Neutrophil (primary cell): Measurements from ENCODE around the gene CSRP3.

ENCODE experiments used
- H3K27ac ChIP-seq: fragments of 200-600 bp; sonication (generic); 2 replicates; pipeline ENCODE4 v1.5.1; 2016; ENCODE audit warnings: mild to moderate bottlenecking, moderate library complexity
- H3K27me3 ChIP-seq: fragments of 200-600 bp; sonication (generic); 2 replicates; pipeline ENCODE4 v1.6.0; 2016; ENCODE audit warnings: mild to moderate bottlenecking
- H3K36me3 ChIP-seq: fragments of 200-600 bp; sonication (generic); 2 replicates; pipeline ENCODE4 v1.5.1; 2017
- H3K4me1 ChIP-seq, 2 experiments: fragments of 200-600 bp in 1 of 2; sonication (generic) in 1 of 2; 1 replicate in 1 of 2; 2 replicates in 1 of 2; pipeline versions ENCODE4 v1.5.1 to v1.6.1; 2013 to 2016; ENCODE audit warnings: low read depth in 1 of 2, low read length in 1 of 2, mild to moderate bottlenecking in 1 of 2, moderate library complexity in 1 of 2; ENCODE audit not compliant: control insufficient read depth in 1 of 2, insufficient read depth in 1 of 2
- H3K4me3 ChIP-seq, 2 experiments: fragments of 200-600 bp in 1 of 2; sonication (generic) in 1 of 2; 1 replicate in 1 of 2; 2 replicates in 1 of 2; pipeline ENCODE4 v1.5.1; 2013 to 2016; ENCODE audit warnings: low read depth in 1 of 2, low read length in 1 of 2, mild to moderate bottlenecking in 1 of 2, moderate library complexity in 1 of 2
- H3K9me3 ChIP-seq: fragments of 200-600 bp; sonication (generic); 2 replicates; pipeline ENCODE4 v1.5.1; 2016
- TF ChIP-seq, protein P1 (sequence below): fragments of 200-600 bp; sonication (generic); IDR thresholded peaks from 2 replicates; pipeline ENCODE4 v1.5.1; 2016; ENCODE audit warnings: antibody characterized with exemption

CSRP3 gene

DNA sequence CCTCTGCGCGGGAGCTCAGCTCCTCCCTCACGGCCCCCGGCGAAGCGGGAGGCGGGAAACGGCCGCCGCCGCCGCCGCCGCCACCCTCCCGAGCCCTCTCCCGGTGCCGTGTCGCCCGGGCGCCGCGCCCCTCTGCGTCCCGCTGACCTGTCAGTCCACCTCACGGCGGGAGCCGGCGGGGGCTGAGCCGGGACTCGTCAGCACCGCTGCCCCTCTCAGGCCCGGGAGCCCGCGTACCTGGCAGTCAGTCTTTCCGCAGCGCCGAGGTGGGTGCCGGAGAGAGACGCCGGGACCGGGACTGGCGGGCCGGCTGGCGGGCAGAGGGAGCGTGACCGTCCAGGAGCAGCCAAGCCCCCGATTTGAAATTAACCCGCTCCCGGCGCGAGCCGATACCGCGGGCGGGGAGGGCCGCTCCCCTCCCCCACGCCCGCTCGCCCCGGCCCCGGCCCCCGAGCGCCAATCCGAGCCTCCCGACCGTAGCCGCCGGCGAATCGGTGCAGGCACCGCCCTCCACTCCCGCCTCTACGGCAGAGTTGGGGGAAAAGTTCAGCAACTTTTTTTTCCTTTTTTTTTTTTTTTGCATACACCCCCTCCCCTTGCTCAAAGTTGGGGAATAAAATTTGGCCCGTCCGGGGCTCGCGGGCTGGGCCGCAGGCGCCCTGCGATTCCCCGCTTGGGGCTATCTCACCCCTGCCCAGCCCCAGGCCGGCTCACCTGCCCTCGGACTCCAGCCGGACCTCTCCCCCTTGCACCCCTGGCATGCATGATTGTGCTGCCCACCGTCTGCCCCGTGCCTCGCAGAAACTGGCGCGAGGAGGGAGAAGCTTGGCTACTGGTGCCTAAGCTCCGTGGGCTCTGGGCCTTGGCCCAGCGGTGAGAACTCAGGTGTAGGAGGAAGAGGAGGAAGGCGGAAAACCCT lies 39.7 kb upstream of the CSRP3 start:
- no peak overlapping the region for H3K27ac ChIP-seq
- H3K9me3 ChIP-seq, result no peaks in the 10 kb centered on the region
- H3K4me1 ChIP-seq, result peaks cover 40 to 41% of the 10 kb centered on the region in 2 experiments
- peaks cover 15% of the 10 kb centered on the region for H3K36me3 ChIP-seq
- TF ChIP-seq, protein P1, sequence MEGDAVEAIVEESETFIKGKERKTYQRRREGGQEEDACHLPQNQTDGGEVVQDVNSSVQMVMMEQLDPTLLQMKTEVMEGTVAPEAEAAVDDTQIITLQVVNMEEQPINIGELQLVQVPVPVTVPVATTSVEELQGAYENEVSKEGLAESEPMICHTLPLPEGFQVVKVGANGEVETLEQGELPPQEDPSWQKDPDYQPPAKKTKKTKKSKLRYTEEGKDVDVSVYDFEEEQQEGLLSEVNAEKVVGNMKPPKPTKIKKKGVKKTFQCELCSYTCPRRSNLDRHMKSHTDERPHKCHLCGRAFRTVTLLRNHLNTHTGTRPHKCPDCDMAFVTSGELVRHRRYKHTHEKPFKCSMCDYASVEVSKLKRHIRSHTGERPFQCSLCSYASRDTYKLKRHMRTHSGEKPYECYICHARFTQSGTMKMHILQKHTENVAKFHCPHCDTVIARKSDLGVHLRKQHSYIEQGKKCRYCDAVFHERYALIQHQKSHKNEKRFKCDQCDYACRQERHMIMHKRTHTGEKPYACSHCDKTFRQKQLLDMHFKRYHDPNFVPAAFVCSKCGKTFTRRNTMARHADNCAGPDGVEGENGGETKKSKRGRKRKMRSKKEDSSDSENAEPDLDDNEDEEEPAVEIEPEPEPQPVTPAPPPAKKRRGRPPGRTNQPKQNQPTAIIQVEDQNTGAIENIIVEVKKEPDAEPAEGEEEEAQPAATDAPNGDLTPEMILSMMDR, result no peak
- peaks cover 15% of the 10 kb centered on the region for H3K27me3 ChIP-seq
- H3K4me3 ChIP-seq, result peak overlapping the region; percentile 62 to 74

DNA sequence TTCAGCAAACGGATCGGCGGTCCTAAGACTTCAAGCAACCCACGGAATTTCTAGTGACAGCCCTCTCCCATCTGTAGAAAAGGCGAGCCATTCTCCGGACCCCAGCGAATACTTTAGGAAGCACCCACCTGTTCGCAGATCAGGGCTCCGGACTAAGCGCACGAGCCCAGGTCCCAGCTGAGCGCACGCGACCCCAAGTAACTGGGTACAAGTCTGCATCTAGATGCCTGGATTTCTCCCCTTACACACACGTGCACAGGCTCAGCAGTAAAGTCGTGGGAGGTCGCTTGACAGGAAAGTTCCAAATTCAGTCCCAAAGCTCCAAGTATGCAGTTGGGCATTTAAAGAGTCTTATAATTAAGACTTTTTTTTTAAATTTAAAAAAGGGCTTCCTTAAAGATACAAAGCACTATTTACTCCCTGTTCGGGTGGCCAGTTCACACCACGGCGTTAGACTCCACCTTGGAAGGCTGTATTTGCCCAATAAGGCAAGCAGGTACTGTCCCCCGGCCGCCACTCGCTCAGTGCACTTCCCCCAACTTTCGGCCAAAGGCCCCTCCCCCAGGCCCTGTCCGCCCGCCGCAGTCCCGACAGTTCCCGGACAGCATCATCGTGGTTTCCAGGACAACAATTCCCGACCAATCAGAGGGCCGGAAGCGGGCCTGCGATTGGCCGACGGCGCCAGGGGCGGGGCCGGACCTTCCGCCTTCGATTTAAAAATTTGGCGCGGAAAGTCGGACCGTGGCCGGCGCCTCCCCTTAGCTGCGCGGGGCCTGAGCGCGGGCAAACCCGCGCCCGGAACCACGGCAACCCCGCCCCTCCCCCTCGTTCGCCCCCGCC lies 38.9 kb upstream of the CSRP3 start, which contains the start of gene E2F8:
TSS of gene E2F8 (minus strand) at position 526 of the 840 bp plus-strand sequence. CDS start 824 bp downstream, outside the sequence.
- no peaks in the 10 kb centered on the region for H3K9me3 ChIP-seq
- TF ChIP-seq, protein P1, result peak; percentile 11
- H3K36me3 ChIP-seq, result peaks cover 24% of the 10 kb centered on the region
- peaks cover 15% of the 10 kb centered on the region for H3K27me3 ChIP-seq
- H3K4me3 ChIP-seq, result peak within 1 kb of the TSS; percentile 62 to 74
- peak within 1 kb of the TSS; percentile 6 for H3K27ac ChIP-seq
- H3K4me1 ChIP-seq, result peaks cover 40 to 41% of the 10 kb centered on the region in 2 experiments

DNA sequence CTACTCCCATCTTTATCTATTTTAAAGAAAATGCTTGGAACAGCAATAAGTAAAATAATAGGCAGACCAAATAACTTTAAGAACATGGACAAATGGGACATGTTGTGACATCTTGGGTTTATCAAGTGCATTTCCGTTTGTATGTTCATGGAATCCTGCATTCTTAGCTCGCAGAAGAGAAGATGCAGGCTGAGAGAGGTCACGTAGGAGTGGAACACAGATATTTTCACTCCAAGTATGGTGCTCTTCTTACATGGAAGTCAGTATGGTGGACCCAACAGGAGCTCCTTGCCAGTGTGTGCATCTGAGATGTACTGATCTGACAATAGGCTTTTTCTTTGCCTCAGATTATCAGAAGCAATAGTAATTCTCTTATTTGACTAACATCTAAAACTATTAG lies 37.3 kb upstream of the CSRP3 start:
- Histone ChIP-seq H3K27ac (no peak overlapping the region), H3K9me3 (no peaks in the 10 kb centered on the region), H3K4me3 (no peak overlapping the region), H3K36me3 (peaks cover 37% of the 10 kb centered on the region), H3K27me3 (peaks cover 15% of the 10 kb centered on the region), H3K4me1 (peaks cover 33% of the 10 kb centered on the region in 2 experiments)
- TF ChIP-seq, protein P1, result no peak

DNA sequence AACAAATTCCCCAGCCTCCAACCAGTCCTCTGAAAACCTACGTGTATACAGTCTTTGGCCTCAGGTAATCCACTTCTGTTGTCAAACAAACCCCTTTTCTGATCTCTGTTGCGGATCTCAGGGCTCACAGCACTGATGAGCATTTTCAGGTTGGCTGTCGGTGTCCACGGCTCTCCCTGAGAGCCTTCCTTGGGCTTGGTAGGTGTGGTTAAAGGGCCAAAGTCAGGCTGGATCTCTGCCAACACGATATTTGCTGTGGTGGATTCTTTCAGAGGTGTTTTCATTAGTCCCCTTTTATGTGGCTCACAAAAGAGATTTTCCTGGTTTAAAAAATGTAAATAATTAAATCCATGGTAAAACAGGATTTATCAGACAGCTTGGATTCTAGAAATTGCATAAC lies 36.0 kb upstream of the CSRP3 start:
- TF ChIP-seq, protein P1, result no peak
- H3K36me3 ChIP-seq, result peaks cover 48% of the 10 kb centered on the region
- no peak overlapping the region for H3K27ac ChIP-seq
- no peaks in the 10 kb centered on the region for H3K9me3 ChIP-seq
- H3K4me3 ChIP-seq, result no peak overlapping the region
- H3K4me1 ChIP-seq, result peaks cover 22 to 23% of the 10 kb centered on the region in 2 experiments
- peaks cover 15% of the 10 kb centered on the region for H3K27me3 ChIP-seq

DNA sequence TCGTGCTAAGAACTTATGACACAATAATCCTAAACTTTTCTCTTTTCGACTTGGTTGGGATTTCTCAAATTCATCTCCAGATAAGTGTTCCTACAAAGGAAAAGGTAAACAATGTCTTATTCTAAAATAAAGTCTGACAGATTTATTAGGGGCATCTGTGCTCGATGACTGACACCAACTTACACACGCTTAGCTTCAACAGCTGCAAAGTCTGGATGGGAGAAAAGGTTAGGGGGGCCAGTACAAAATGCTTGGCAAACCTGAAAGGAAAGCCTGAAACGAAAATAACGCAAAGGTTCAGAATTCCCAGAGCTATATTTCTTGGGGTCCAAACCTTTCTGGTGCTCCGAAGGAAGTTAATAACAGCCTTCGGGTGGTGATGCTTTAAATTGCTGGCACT lies 35.6 kb upstream of the CSRP3 start:
- Histone ChIP-seq H3K27me3 (peaks cover 12% of the 10 kb centered on the region), H3K27ac (no peak overlapping the region), H3K9me3 (no peaks in the 10 kb centered on the region), H3K4me1 (peaks cover 18 to 19% of the 10 kb centered on the region in 2 experiments), H3K4me3 (no peak overlapping the region), H3K36me3 (peaks cover 51% of the 10 kb centered on the region)
- TF ChIP-seq, protein P1, result no peak
